Ishikawa (cell line): ENCODE results near the gene DAG1.

Experiments used
- CEBPB ChIP-seq: IDR thresholded peaks from 2 replicates; pipeline ENCODE4 v1.6.1; 2012
- CREB1 ChIP-seq: IDR thresholded peaks from 2 replicates; pipeline ENCODE4 v1.6.1; 2012; ENCODE audit warnings: low read depth
- EGR1 ChIP-seq: IDR thresholded peaks from 2 replicates; pipeline ENCODE4 v1.6.1; 2012
- EP300 ChIP-seq: IDR thresholded peaks from 2 replicates; pipeline ENCODE4 v1.6.1; 2012; ENCODE audit warnings: borderline replicate concordance
- FOXM1 ChIP-seq: IDR thresholded peaks from 2 replicates; pipeline ENCODE4 v1.6.1; 2012; ENCODE audit warnings: low read depth, borderline replicate concordance
- MAX ChIP-seq: IDR thresholded peaks from 2 replicates; pipeline ENCODE4 v1.6.1; 2012
- NFIC ChIP-seq: IDR thresholded peaks from 2 replicates; pipeline ENCODE4 v1.6.1; 2012
- RAD21 ChIP-seq: IDR thresholded peaks from 2 replicates; pipeline ENCODE4 v1.6.1; 2012; ENCODE audit warnings: low read depth
- REST ChIP-seq: IDR thresholded peaks from 2 replicates; pipeline ENCODE4 v1.6.1; 2012; ENCODE audit warnings: low read depth, mild to moderate bottlenecking
- TAF1 ChIP-seq: IDR thresholded peaks from 2 replicates; pipeline ENCODE4 v1.6.1; 2012; ENCODE audit warnings: low read depth, mild to moderate bottlenecking
- TCF12 ChIP-seq: IDR thresholded peaks from 2 replicates; pipeline ENCODE4 v1.6.1; 2012; ENCODE audit warnings: low read depth
- TEAD4 ChIP-seq: IDR thresholded peaks from 2 replicates; pipeline ENCODE4 v1.6.1; 2012
- USF1 ChIP-seq: IDR thresholded peaks from 2 replicates; pipeline ENCODE4 v1.6.1; 2012
- YY1 ChIP-seq: IDR thresholded peaks from 2 replicates; pipeline ENCODE4 v1.6.1; 2012; ENCODE audit warnings: low read depth
- ZBTB7A ChIP-seq: IDR thresholded peaks from 2 replicates; pipeline ENCODE4 v1.6.1; 2012; ENCODE audit warnings: low read depth

The DAG1 gene

GRCh38 chr3:49553692-49554632 is 83.9 kb downstream of the DAG1 start, which contains the start of gene BSN:
Gene BSN, plus strand, starts transcription at chr3:49554477. Its CDS starts 126 bp downstream, at chr3:49554603.
- TF ChIP-seq ZBTB7A = 0 out of 2 replicates have a peak, but pooled peaks have one; percentile 31
- no peak for TF ChIP-seq USF1
- TF ChIP-seq TAF1 = peak; percentile 38; the same call in 1 of the 2 replicates
- no peak; the same call in 1 of the 2 replicates for TF ChIP-seq CREB1
- TF ChIP-seq RAD21 = no peak

GRCh38 chr3:49554633-49555265 is 84.7 kb downstream of the DAG1 start:
- peak; percentile 86 for TF ChIP-seq REST
- no peak for TF ChIP-seq YY1
- TF ChIP-seq ZBTB7A = 0 out of 2 replicates have a peak, but pooled peaks have one; percentile 5
- no peak for TF ChIP-seq CEBPB
- TF ChIP-seq MAX = 0 out of 2 replicates have a peak, but pooled peaks have one; percentile 36
- no peak for TF ChIP-seq TCF12

GRCh38 chr3:49556500-49557275 is 86.6 kb downstream of the DAG1 start:
- TF ChIP-seq CREB1 (no peak), TAF1 (no peak), ZBTB7A (no peak), REST (no peak), FOXM1 (no peak), EGR1 (no peak), TEAD4 (no peak), NFIC (no peak), EP300 (no peak), YY1 (no peak), RAD21 (no peak), CEBPB (no peak), MAX (no peak), USF1 (no peak), TCF12 (no peak)

GRCh38 chr3:49563040-49563578 is 93.0 kb downstream of the DAG1 start:
- TF ChIP-seq USF1 (no peak), MAX (no peak), NFIC (no peak), EGR1 (no peak), YY1 (no peak), CEBPB (no peak), ZBTB7A (no peak), EP300 (no peak), TCF12 (no peak), TEAD4 (no peak), FOXM1 (no peak), CREB1 (no peak)

GRCh38 chr3:49563766-49564165 is 93.7 kb downstream of the DAG1 start:
- TF ChIP-seq TAF1 (no peak), CREB1 (no peak), MAX (no peak), FOXM1 (no peak), EP300 (no peak), CEBPB (no peak), TEAD4 (no peak), ZBTB7A (no peak), YY1 (no peak), REST (no peak), NFIC (no peak), TCF12 (no peak), EGR1 (no peak), USF1 (no peak), RAD21 (no peak)
